Right cardiac atrium (tissue), 5 donors: ENCODE data around the gene CD44. TPM values are rescaled to one million over a fixed set of nuclear protein-coding genes. Genes with fewer than 3 reads are reported as not detected.
A peak's percentile ranks its signal among the peaks of the same experiment; 100 is the strongest.

Experiments
- ATAC-seq, 2 donors: fragments of 200-7000 bp; cut with Tn5 transposase; one replicate each; pipeline versions ENCODE4 v1.8.0 to v1.9.1; 2020; ENCODE audit warnings: moderate library complexity in 2 of 2, mild to moderate bottlenecking in 1 of 2
- DNase-seq, 3 donors: peaks; one replicate each; pipeline ENCODE4 v3.0.0-alpha.2; 2020
- H3K27ac ChIP-seq: one replicate; pipeline ENCODE4 v1.5.1; 2013; ENCODE audit warnings: mild to moderate bottlenecking, low read length, control low read depth, moderate library complexity
- H3K27me3 ChIP-seq: one replicate; pipeline ENCODE4 v1.6.1; 2013; ENCODE audit not compliant: control insufficient read depth, insufficient read depth
- H3K4me1 ChIP-seq: one replicate; pipeline ENCODE4 v1.6.1; 2013; ENCODE audit warnings: low read length; ENCODE audit not compliant: control insufficient read depth, insufficient read depth
- H3K4me3 ChIP-seq: one replicate; pipeline ENCODE4 v1.5.1; 2013; ENCODE audit warnings: low read length, control low read depth
- H3K9me3 ChIP-seq: one replicate; pipeline ENCODE4 v1.6.1; 2013; ENCODE audit warnings: low read length; ENCODE audit not compliant: control insufficient read depth
- WGBS: extraction: QIAGEN DNeasy Blood & Tissue Kit; methylation state at CpG from one replicate; pipeline ENCODE4 v1.1.7; 2013; 5-methylcytosine and 5-hydroxymethylcytosine counted together
- intact Hi-C, 4 donors: fragments of 100-400 bp; cut with DNase I; formaldehyde crosslinking; loops; one replicate each; pipeline versions ENCODE4 v1.11.0 to v1.14.0; 2022 to 2023
- polyA plus RNA-seq: library from polyadenylated mRNA; stranded (reverse); fragments of 200-250 nt; gene quantifications from one replicate; pipeline ENCODE4 v1.2.3, GENCODE V29; 2013
- total RNA-seq, 4 donors: library from RNA; stranded (reverse); fragmentation: NEBNext Ultra II Directional; extraction: Animal tissue kit (Norgen Biotek cat#: 25700); gene quantifications; one replicate each; pipeline ENCODE4 v1.2.1, GENCODE V29; 2021
- donor health status: healthy with polysubstance abuse.
- donor health status: DM: no; HTN: yes; CAD: no.
- donor health status: DM: no; HTN: no; CAD: no.
- donor health status: DM: no; HTN: yes; CAD: no; lungs with severe emphysema.
- donor health status: DM: yes; HTN: yes; CAD: no.

Gene CD44
- total and polyA plus RNA-seq, 5 donors, result 7.5 to 50.7 (median 36.9) TPM

DNA sequence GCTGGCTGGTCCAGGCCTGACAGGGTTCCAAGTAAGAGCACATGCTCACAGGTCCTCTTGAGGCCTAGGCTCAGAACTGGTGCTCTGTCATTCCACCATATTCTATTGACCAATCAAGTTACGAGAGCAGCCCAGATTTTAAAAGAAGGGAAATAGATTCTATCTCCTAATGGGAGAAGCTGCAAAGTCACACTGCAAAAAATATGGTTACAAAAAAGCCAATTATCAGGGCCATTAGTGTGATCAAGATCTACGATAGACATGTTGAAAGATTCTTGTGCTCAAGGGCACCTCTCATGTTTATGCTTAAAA lies 96.1 kb downstream of the CD44 start:
- H3K4me3 ChIP-seq, result no peak overlapping the region
- DNase-seq (no peak), ATAC-seq (no peak)
- no peak overlapping the region for H3K27ac ChIP-seq
- 97% methylated on average over 2 of the region's 2 CpGs for WGBS
- H3K27me3 ChIP-seq, result no peaks in the 10 kb centered on the region
- H3K4me1 ChIP-seq, result peaks cover 3% of the 10 kb centered on the region
- H3K9me3 ChIP-seq, result no peaks in the 10 kb centered on the region
- intact Hi-C loops, result loop anchor here in 2 of 4 donors (5.0 kb wide), 2 partner anchors 303 to 308 kb away; no protein-coding TSS in a partner anchor

DNA sequence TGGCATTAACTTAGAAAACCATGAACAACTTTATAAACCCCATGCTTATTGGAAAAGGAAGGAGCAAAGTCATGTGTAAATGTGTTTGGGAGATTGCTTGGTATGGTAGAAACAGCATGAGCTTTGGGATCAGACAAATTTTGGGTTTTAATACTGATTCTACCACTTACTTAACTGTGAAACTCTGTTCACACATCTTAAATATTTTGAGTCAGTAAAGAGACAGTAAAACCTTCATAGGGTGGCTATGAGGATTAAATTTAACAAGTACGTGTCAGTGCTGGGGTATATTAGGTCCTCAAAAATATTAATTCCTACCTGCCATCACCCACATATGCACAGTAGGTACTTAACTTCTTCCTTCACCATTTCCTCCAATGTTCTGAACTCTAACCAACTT lies 96.5 kb downstream of the CD44 start:
- no peak overlapping the region for H3K4me3 ChIP-seq
- H3K27me3 ChIP-seq, result no peaks in the 10 kb centered on the region
- no peak for ATAC-seq
- intact Hi-C loops, result loop anchor here in 2 of 4 donors (5.0 kb wide), 2 partner anchors 303 to 308 kb away; no protein-coding TSS in a partner anchor
- no peak for DNase-seq
- H3K9me3 ChIP-seq, result no peaks in the 10 kb centered on the region
- H3K4me1 ChIP-seq, result peaks cover 3% of the 10 kb centered on the region
- no peak overlapping the region for H3K27ac ChIP-seq
- WGBS, result 48% methylated on average over 1 of the region's 1 CpG

DNA sequence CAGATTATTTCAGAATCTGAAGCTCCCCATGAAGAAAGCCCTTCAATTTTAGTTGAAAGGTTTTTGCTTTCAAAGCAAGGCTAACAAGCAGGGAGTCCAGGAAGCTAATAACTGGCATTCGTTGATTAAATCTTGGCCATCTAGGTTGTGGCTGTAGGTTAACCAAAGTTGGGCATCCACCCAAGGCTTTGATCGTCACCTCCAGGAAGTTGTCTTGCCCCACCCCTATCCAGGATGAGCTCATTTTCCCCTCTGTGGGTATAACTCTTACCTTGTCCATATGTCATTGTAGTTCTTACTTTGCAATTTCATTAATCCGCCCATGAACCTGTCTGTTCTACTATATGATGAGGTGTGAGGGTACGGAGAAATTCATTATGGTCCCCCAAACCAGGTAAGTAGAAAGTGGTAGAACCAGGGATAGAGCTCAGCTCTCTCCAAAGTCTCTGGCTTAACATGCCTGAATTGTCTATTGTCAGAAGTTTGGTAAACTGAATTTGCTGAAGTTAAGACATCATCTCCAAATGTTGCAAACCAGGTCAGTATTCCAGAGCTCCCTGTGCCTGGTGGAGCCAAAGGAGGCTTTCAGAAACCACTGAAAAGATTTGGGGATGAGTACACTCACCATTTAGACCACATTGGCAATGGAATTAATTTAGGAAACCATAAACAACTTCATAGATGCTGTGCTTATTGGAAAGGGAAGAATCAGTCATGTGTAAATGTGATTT lies 97.1 kb downstream of the CD44 start:
- Histone ChIP-seq H3K27me3 (no peaks in the 10 kb centered on the region), H3K4me1 (peaks cover 3% of the 10 kb centered on the region), H3K4me3 (no peak overlapping the region), H3K27ac (no peak overlapping the region), H3K9me3 (no peaks in the 10 kb centered on the region)
- 81% methylated on average over 4 of the region's 4 CpGs for WGBS
- ATAC-seq, result no peak
- no peak for DNase-seq
- intact Hi-C loops, result loop anchor here in 2 of 4 donors (5.0 kb wide), 2 partner anchors 304 to 309 kb away; no protein-coding TSS in a partner anchor

DNA sequence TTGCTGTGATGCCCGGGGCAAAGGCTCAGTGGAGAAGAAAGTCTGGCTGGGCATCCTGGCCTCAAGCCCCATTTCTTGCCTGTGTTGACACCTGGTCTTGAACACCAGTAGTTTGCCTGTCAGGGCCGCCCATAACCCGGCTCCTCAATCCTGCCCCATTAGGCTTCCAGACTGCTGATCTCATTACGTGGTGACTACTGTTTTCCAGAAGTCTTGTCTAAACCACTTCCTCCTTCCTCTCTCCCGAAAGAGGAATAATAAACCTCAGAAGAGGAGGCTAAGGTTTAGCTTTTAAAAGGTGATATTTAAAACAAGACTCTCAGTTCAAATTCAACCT lies 97.7 kb downstream of the CD44 start:
- Histone ChIP-seq H3K9me3 (no peaks in the 10 kb centered on the region), H3K27ac (no peak overlapping the region), H3K4me1 (peaks cover 3% of the 10 kb centered on the region), H3K27me3 (no peaks in the 10 kb centered on the region), H3K4me3 (no peak overlapping the region)
- DNase-seq (no peak), ATAC-seq (no peak)
- intact Hi-C loops, result loop anchor here in 2 of 4 donors (5.0 kb wide), 2 partner anchors 304 to 309 kb away; no protein-coding TSS in a partner anchor
- 79% methylated on average over 5 of the region's 5 CpGs for WGBS

DNA sequence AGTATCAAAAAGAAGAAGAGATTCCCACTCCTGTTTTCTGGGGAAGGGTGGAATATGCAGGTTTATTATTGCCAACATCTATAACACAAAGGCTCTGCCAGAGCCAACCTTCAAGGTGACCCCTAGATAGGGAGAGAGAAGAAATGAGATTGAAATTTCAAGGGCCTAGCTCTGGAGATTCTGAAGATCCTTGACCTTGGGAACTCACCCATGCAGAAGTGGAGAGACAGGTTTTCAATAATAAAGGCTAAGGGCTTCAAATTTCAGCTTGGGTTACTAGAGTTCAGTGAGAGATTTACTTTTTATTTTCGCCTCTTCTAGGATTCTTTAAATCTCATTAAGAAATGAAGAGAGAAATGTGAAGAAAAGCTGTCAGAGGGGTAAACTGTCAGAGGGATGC lies 98.4 kb downstream of the CD44 start:
- no peak for DNase-seq
- H3K27ac ChIP-seq, result no peak overlapping the region

DNA sequence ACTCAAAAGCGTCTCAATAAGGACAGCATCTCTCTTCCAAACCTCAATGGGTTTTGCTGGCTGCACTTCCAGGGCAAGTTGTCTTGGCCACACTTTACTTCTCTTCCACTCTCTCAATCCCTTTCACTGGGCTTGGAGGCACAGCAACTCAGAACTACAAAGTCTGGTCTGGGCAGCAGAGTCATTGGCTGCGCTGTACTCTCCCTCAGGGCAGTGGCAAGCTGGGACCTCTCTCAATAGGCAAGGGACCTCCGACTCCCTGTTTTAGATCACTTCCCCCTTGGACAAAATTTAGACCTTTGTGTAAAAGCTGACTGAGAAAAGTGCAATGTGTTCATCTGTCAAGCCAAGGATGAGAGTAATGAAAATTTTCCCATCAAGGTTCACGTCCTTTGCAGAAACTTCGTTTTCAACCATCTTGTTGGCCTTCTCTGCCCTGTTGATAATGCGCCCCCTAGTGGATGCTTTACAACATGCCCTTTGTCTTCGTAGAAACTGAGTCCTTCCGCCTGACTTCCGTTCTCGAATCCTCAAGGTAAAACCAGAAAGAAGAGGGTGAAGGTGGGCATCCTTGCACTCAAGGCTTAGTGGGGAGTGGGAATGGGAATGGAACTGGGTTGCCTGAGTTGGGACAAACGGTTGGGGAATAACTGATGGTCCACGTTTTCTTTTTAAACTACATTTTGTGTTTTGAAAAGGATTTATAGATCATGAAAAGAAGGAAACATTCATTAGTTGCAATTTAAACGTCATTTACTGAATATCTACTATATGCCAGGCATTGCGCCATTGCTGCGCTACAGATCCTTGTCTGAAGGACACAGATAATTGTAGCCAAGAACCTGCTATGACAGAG lies 99.1 kb downstream of the CD44 start:
- DNase-seq (no peak), ATAC-seq (peak in 1 of 2 donors; percentile 49)
- H3K27ac ChIP-seq, result no peak overlapping the region
- intact Hi-C loops, result loop anchor here in 2 of 4 donors (5.0 kb wide), 2 partner anchors 306 to 311 kb away; no protein-coding TSS in a partner anchor
- no peaks in the 10 kb centered on the region for H3K9me3 ChIP-seq
- 61% methylated on average over 15 of the region's 15 CpGs for WGBS
- H3K4me1 ChIP-seq, result peaks cover 3% of the 10 kb centered on the region
- no peak overlapping the region for H3K4me3 ChIP-seq
- H3K27me3 ChIP-seq, result no peaks in the 10 kb centered on the region

More for the DNA sequence above, 98.4 kb downstream of the CD44 start:
- no peak overlapping the region for H3K4me3 ChIP-seq
- no peaks in the 10 kb centered on the region for H3K9me3 ChIP-seq
- peaks cover 3% of the 10 kb centered on the region for H3K4me1 ChIP-seq
- intact Hi-C loops, result loop anchor here in 2 of 4 donors (5.0 kb wide), 2 partner anchors 305 to 310 kb away; no protein-coding TSS in a partner anchor
- ATAC-seq, result no peak
- 88% methylated on average over 1 of the region's 1 CpG for WGBS
- H3K27me3 ChIP-seq, result no peaks in the 10 kb centered on the region

DNA sequence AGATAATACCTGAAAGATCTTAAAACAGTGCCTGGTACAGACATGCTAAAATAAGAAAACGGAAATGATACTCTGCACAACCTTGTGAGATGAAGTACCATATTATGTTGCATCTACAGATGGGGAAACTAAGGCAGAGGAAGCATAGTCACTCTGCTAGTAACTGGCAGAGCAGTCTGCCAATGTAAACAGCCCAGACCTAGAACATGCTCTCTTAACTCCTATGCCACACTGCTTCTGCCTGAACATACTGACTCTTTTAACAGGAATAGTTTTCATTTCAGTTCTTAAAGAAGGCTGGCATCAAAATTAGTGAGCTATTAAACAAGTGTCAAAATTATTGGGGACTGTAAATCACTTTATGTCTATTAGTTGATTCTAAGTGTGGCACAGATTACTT lies 99.9 kb downstream of the CD44 start:
- 83% methylated on average over 1 of the region's 1 CpG for whole genome bisulfite sequencing
- no peak for ATAC-seq
- DNase-seq, result no peak
- H3K27ac ChIP-seq, result no peak overlapping the region
- no peaks in the 10 kb centered on the region for H3K27me3 ChIP-seq
- intact Hi-C loops, result loop anchor here in 2 of 4 donors (5.0 kb wide), 2 partner anchors 307 to 312 kb away; no protein-coding TSS in a partner anchor
- no peaks in the 10 kb centered on the region for H3K9me3 ChIP-seq
- no peak overlapping the region for H3K4me3 ChIP-seq
- peaks cover 3% of the 10 kb centered on the region for H3K4me1 ChIP-seq

DNA sequence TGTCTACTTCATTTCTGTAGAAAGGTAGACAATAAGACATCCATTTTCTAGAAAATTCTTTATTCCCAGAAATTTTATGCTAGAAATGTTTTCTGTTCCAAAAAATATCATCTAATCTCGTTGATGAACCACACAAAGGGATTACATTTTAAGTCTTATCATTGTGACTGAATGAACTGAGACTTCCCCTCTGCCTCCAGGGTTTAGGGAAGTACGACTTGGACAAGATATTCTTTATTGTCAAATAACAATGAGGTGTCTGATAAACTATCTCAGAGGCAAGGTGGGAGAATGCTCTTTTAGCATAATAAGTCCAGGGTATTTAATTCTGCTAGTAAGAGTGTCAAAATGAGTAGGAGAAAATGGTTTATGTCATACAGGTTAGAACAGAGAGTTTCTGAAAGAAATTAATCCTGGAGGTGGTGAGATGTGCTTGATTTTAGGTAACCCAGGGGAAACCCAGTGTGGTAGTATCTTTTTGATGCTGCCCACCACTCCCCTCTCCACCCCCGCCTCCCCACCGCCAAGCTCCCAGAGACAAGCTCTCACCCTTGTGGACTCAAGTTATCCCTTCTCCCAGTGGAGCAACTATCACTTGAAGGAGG lies 100.6 kb downstream of the CD44 start:
- Histone ChIP-seq H3K27ac (no peak overlapping the region), H3K9me3 (no peaks in the 10 kb centered on the region), H3K4me3 (no peak overlapping the region), H3K4me1 (peaks cover 3% of the 10 kb centered on the region), H3K27me3 (no peaks in the 10 kb centered on the region)
- intact Hi-C loops, result loop anchor here in 3 of 4 donors (5.0 to 10.0 kb wide), 3 partner anchors 145 to 312 kb away; no protein-coding TSS in a partner anchor
- no peak for DNase-seq
- no peak for ATAC-seq
- WGBS, result 53% methylated on average over 4 of the region's 4 CpGs

DNA sequence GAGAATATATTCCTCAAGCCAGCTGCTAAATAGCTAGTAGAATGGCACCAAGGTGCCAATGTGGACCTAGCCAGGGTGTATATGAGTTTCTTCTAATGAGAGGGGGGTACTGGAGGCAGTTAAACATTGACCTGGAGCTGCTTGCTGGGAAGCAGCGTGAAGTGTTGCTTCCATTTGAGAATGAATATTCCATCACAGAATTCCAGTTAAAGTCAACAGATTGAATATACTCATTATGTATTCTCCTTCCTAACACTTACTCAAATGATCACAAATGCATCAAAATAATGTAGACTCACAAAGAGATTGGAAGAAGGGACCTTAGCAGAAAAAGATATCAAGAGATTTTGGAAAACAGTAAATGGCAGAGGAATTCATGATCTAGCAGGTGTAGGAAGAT lies 102.1 kb downstream of the CD44 start:
- Histone ChIP-seq H3K27ac (no peak overlapping the region), H3K4me1 (peaks cover 3% of the 10 kb centered on the region), H3K4me3 (no peak overlapping the region), H3K9me3 (no peaks in the 10 kb centered on the region), H3K27me3 (no peaks in the 10 kb centered on the region)
- WGBS, result 94% methylated on average over 1 of the region's 1 CpG
- ATAC-seq, result no peak
- intact Hi-C loops, result loop anchor here in 2 of 4 donors (10.0 kb wide), 1 partner anchor 144 kb away; no protein-coding TSS in a partner anchor
- DNase-seq, result no peak

DNA sequence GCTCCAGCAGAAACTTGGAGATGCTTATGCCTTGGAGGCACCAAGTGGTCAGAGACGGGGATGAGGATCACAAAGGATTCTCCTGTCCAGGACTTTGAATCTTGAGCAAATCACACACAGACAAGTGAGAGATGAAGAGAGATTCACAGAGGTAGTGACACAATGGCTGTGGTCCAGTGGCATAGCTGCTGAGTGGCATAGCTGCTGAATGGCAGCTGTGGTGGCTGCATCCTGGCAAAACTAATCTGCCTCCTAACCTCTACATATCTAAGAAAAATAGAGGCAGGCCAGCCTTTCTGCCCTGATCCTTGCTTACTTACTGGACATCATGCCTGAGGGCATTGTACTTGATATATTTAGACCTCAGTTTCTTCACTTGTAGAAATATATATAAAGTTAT lies 102.6 kb downstream of the CD44 start:
- DNase-seq, result no peak

More for the DNA sequence above, 102.6 kb downstream of the CD44 start:
- WGBS, result 98% methylated on average over 1 of the region's 1 CpG
- intact Hi-C loops, result loop anchor here in 2 of 4 donors (10.0 kb wide), 1 partner anchor 143 kb away; no protein-coding TSS in a partner anchor
- Histone ChIP-seq H3K4me3 (no peak overlapping the region), H3K27me3 (no peaks in the 10 kb centered on the region), H3K4me1 (peaks cover 3% of the 10 kb centered on the region), H3K9me3 (no peaks in the 10 kb centered on the region), H3K27ac (no peak overlapping the region)
- no peak for ATAC-seq
